Neutrophil (primary cell): ENCODE measurements around the gene APOA5.
A peak's percentile ranks its signal among the peaks of the same experiment; 100 is the strongest.

Experiments used
- H3K27ac ChIP-seq: fragments of 200-600 bp; sonication (generic); 2 replicates; pipeline ENCODE4 v1.5.1; 2016; ENCODE audit warnings: mild to moderate bottlenecking, moderate library complexity
- H3K27me3 ChIP-seq: fragments of 200-600 bp; sonication (generic); 2 replicates; pipeline ENCODE4 v1.6.0; 2016; ENCODE audit warnings: mild to moderate bottlenecking
- H3K36me3 ChIP-seq: fragments of 200-600 bp; sonication (generic); 2 replicates; pipeline ENCODE4 v1.5.1; 2017
- H3K4me1 ChIP-seq, 2 experiments: fragments of 200-600 bp in 1 of 2; sonication (generic) in 1 of 2; 1 replicate in 1 of 2; 2 replicates in 1 of 2; pipeline versions ENCODE4 v1.5.1 to v1.6.1; 2013 to 2016; ENCODE audit warnings: low read depth in 1 of 2, low read length in 1 of 2, mild to moderate bottlenecking in 1 of 2, moderate library complexity in 1 of 2; ENCODE audit not compliant: control insufficient read depth in 1 of 2, insufficient read depth in 1 of 2
- H3K4me3 ChIP-seq, 2 experiments: fragments of 200-600 bp in 1 of 2; sonication (generic) in 1 of 2; 1 replicate in 1 of 2; 2 replicates in 1 of 2; pipeline ENCODE4 v1.5.1; 2013 to 2016; ENCODE audit warnings: low read depth in 1 of 2, low read length in 1 of 2, mild to moderate bottlenecking in 1 of 2, moderate library complexity in 1 of 2
- H3K9me3 ChIP-seq: fragments of 200-600 bp; sonication (generic); 2 replicates; pipeline ENCODE4 v1.5.1; 2016
- TF ChIP-seq, protein P1 (sequence below): fragments of 200-600 bp; sonication (generic); IDR thresholded peaks from 2 replicates; pipeline ENCODE4 v1.5.1; 2016; ENCODE audit warnings: antibody characterized with exemption

The APOA5 gene

GRCh38 chr11:116787436-116787785 lies 4.3 kb downstream of the APOA5 start:
- Histone ChIP-seq H3K9me3 (no peaks in the 10 kb centered on the region), H3K27ac (peak overlapping the region; percentile 79), H3K36me3 (peaks cover 33% of the 10 kb centered on the region), H3K4me1 (peaks cover 23% of the 10 kb centered on the region in 2 experiments), H3K27me3 (no peaks in the 10 kb centered on the region), H3K4me3 (peak overlapping the region; percentile 84 to 96)
- TF ChIP-seq, protein P1, sequence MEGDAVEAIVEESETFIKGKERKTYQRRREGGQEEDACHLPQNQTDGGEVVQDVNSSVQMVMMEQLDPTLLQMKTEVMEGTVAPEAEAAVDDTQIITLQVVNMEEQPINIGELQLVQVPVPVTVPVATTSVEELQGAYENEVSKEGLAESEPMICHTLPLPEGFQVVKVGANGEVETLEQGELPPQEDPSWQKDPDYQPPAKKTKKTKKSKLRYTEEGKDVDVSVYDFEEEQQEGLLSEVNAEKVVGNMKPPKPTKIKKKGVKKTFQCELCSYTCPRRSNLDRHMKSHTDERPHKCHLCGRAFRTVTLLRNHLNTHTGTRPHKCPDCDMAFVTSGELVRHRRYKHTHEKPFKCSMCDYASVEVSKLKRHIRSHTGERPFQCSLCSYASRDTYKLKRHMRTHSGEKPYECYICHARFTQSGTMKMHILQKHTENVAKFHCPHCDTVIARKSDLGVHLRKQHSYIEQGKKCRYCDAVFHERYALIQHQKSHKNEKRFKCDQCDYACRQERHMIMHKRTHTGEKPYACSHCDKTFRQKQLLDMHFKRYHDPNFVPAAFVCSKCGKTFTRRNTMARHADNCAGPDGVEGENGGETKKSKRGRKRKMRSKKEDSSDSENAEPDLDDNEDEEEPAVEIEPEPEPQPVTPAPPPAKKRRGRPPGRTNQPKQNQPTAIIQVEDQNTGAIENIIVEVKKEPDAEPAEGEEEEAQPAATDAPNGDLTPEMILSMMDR, result no peak

DNA sequence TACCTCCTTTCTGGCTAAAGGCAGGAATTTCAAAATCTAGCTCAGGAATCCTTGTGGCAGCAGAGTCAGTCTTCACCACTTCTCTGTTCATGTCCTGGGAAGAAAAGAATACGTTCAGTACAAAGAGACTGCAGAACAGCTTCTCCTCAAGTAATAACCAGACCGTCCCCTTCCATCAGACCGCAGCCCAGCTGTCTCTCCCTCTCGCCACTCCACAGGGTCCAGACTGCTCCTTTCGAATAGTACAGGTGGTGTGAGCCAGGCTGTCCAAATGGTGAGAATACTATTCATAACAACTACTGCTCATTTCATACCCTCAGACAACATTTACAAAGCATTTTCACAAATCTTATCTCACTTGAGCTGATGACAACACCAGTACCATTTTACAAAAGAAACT lies 4.7 kb downstream of the APOA5 start:
- Histone ChIP-seq H3K27me3 (no peaks in the 10 kb centered on the region), H3K4me3 (peak overlapping the region; percentile 84 to 96), H3K36me3 (peaks cover 38% of the 10 kb centered on the region), H3K27ac (no peak overlapping the region), H3K9me3 (no peaks in the 10 kb centered on the region), H3K4me1 (peaks cover 23% of the 10 kb centered on the region in 2 experiments)
- TF ChIP-seq, protein P1, result no peak

DNA sequence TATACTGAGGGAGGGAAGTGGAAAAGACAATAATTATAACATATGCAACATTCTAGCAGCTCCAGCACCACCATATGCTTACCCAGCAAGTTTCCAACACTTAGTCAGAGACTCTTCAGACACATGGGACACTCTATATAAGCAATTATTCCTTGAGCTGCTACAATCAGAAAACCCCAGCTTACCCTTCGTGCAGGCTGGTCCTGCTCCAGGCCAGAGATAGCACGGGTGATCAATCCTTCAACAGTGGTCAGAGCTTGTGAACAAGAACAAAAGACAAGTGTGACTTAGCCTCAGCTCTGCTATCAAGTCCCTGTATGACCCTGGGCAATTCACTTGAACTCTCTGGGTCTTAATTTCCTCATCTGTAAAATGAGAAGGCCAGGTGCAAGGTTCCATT lies 5.4 kb downstream of the APOA5 start:
- Histone ChIP-seq H3K4me3 (no peak overlapping the region), H3K27ac (no peak overlapping the region), H3K9me3 (no peaks in the 10 kb centered on the region), H3K36me3 (peaks cover 42% of the 10 kb centered on the region), H3K27me3 (no peaks in the 10 kb centered on the region), H3K4me1 (peaks cover 20% of the 10 kb centered on the region in 2 experiments)
- TF ChIP-seq, protein P1, result no peak

- H3K27me3 ChIP-seq, result no peaks in the 10 kb centered on the region
- peaks cover 70% of the 10 kb centered on the region for H3K36me3 ChIP-seq
- no peak overlapping the region for H3K4me3 ChIP-seq
- H3K9me3 ChIP-seq, result no peaks in the 10 kb centered on the region
- TF ChIP-seq, protein P1, result no peak
- H3K27ac ChIP-seq, result no peak overlapping the region
- H3K4me1 ChIP-seq, result peaks cover 9 to 10% of the 10 kb centered on the region in 2 experiments
These were observed 9.0 kb downstream of the APOA5 start for GRCh38 chr11:116782728-116783127.

DNA sequence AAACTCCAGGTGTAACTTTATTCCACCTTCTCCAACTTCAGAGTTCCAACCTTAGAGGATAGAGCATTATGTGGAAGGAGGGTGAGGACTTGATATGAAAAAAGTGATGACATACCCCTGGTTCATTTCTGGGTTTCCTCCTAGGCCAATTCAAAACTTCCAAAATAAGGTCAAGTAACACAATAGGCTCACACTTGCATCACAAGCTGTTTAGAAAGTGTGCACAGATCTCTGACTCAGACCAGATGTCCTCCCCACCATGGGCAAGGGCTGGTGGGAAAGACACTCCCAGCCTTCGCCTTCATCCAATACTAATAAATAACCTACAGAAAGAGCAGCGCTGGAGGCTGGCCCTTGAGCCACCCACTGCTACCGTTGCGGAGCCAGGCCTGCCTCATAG lies 13.1 kb downstream of the APOA5 start:
- no peak overlapping the region for H3K27ac ChIP-seq
- TF ChIP-seq, protein P1, result no peak
- H3K27me3 ChIP-seq, result no peaks in the 10 kb centered on the region
- H3K4me1 ChIP-seq, result peaks cover 7 to 8% of the 10 kb centered on the region in 2 experiments
- H3K9me3 ChIP-seq, result no peaks in the 10 kb centered on the region
- H3K36me3 ChIP-seq, result peaks cover 49% of the 10 kb centered on the region
- no peak overlapping the region for H3K4me3 ChIP-seq

- peaks cover 35% of the 10 kb centered on the region for H3K36me3 ChIP-seq
- H3K9me3 ChIP-seq, result no peaks in the 10 kb centered on the region
- H3K4me3 ChIP-seq, result no peak overlapping the region
- no peaks in the 10 kb centered on the region for H3K27me3 ChIP-seq
- peaks cover 15 to 16% of the 10 kb centered on the region in 2 experiments for H3K4me1 ChIP-seq
- TF ChIP-seq, protein P1, result no peak
- H3K27ac ChIP-seq, result no peak overlapping the region
These were observed 14.6 kb downstream of the APOA5 start for GRCh38 chr11:116777056-116777455.
